Measurements from ENCODE around the gene ITPKB. TPM values are rescaled to one million over a fixed set of nuclear protein-coding genes. Genes with fewer than 3 reads are reported as not detected.

The ITPKB gene
- total RNA-seq, 1 donor from 2014 or later = 44.1 TPM

DNA sequence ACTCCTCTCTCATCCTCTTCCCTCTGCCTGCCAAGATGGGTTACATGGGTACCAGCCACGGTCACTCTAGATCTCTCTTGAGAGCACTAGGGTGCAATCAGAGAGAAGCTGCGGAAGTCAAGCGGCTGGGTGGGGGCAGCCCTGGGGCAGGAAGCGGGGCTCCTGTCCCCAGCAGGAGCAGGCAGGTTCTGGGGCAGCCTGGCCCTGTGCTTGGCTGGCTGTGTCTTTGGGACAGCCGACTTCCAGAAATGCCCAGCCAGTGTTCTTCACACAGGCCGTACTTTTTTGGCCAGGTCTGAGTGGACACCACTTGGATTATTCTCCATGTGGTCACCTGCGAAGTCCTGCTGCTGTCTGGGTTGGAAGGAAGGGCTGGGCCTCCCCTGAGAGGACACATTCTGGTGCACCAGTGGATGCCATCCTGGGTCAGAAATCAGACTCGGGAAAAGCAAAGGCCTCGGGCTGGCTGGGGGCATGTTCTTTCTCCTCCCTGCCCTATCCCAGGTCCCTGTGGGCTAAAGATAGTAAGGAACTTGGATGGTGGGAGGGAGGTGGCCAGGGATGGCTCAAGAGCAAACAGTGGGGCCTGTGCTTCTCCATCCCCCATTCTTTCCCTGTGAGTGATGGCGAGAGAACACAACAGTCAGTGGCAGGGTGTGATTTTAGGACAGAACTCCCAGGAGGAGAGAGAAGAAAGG lies 93.7 kb downstream of the ITPKB start:
- H3K27me3 ChIP-seq = no peaks in the 10 kb centered on the region
- H3K9me3 ChIP-seq = no peaks in the 10 kb centered on the region
- peaks cover 50% of the 10 kb centered on the region for H3K36me3 ChIP-seq
- H3K4me1 ChIP-seq = peaks cover 19% of the 10 kb centered on the region
- ATAC-seq = no peak
- TF ChIP-seq, protein P1, sequence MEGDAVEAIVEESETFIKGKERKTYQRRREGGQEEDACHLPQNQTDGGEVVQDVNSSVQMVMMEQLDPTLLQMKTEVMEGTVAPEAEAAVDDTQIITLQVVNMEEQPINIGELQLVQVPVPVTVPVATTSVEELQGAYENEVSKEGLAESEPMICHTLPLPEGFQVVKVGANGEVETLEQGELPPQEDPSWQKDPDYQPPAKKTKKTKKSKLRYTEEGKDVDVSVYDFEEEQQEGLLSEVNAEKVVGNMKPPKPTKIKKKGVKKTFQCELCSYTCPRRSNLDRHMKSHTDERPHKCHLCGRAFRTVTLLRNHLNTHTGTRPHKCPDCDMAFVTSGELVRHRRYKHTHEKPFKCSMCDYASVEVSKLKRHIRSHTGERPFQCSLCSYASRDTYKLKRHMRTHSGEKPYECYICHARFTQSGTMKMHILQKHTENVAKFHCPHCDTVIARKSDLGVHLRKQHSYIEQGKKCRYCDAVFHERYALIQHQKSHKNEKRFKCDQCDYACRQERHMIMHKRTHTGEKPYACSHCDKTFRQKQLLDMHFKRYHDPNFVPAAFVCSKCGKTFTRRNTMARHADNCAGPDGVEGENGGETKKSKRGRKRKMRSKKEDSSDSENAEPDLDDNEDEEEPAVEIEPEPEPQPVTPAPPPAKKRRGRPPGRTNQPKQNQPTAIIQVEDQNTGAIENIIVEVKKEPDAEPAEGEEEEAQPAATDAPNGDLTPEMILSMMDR (IDR thresholded peaks at IDR 0.05) = no peak
- no peak overlapping the region for H3K4me3 ChIP-seq
- intact Hi-C loops (cut with DNase I) = no loop called here
- no peak for DNase-seq
- no peak overlapping the region for H3K27ac ChIP-seq

DNA sequence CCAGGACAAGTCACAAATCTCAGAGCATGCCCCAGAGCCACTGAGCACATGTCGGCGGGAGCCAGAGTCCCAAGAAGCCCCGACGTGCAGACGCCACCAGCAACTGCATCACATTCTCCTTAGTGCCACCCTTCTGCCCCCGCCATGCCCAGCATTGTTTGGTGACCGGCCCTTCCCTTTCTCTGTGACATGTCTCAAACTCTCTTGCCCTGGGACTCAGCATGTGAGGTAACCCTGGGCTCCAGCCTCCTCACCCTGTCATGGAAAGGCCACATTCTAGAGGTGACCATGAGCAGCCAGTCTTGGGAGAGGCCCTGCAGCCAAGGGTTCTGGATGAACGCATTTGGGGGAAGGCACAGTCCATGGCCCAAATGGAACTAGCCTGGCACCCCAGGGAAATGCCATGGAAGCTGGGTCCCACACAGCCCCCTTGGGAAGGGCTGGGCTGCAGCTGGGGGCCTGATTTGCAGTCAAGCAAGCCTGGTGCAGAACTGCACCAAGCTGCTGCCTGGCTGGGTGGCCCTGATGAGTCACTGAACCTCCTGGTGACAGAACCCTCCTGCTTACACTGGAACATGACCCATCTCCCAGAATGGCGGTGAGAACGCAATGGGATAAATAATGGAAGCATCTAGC lies 94.4 kb downstream of the ITPKB start:
- peaks cover 58% of the 10 kb centered on the region for H3K36me3 ChIP-seq
- ATAC-seq = no peak
- no peaks in the 10 kb centered on the region for H3K9me3 ChIP-seq
- H3K27ac ChIP-seq = peak overlapping the region; percentile 47
- H3K4me3 ChIP-seq = no peak overlapping the region
- H3K27me3 ChIP-seq = no peaks in the 10 kb centered on the region
- intact Hi-C loops (cut with DNase I) = no loop called here
- peaks cover 11% of the 10 kb centered on the region for H3K4me1 ChIP-seq
- DNase-seq = no peak
- TF ChIP-seq, protein P1 (IDR thresholded peaks at IDR 0.05) = no peak

DNA sequence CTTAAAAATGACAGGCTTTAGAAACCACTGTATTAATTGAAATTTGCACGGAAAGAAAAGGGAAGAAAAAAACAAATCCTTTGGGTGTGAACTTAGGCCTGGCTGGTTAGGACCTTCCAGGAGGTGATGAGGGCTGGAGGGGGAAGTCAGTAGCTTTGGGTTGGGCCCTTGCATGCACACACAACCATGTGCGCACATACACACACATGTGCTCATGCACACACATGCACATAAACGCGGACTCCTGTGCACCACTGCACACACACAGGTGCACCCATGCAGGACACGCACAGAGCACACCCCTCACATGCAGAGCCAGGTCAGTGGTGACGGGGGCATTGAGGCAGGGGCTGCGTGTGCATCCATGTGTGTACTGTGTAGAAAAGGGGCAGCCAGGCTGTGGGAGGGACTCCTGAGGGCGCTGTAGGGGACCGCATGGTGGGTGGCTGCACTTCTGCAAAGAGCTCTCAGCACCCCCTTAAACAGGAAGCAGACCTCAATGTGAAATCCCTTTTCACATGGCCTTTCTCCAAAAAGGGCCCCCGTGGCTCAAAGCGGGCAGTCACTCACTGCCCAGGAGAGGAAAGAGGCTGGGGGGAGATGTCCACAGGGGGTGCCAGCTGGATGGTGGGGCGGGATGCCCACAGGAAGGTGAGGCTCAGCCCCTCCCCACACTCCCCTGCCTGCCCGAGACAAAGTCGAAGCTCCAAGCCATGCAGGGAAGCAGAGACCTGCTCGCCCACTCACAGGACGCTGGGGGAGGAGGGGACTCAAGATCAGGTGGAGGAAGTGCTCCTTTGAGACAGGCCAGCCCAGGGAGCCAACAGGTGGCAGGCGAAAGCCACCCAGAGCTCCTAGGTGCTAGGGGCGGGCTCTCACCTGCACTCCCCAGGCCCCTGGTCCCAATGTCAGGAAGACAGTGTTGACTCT lies 95.2 kb downstream of the ITPKB start:
- intact Hi-C loops (cut with DNase I) = no loop called here
- Histone ChIP-seq H3K27me3 (no peaks in the 10 kb centered on the region), H3K4me1 (peaks cover 10% of the 10 kb centered on the region), H3K36me3 (peaks cover 65% of the 10 kb centered on the region), H3K4me3 (no peak overlapping the region), H3K9me3 (no peaks in the 10 kb centered on the region), H3K27ac (peak overlapping the region; percentile 47)
- DNase-seq = no peak
- peak; percentile 65 for ATAC-seq
- TF ChIP-seq, protein P1 (IDR thresholded peaks at IDR 0.05) = no peak

DNA sequence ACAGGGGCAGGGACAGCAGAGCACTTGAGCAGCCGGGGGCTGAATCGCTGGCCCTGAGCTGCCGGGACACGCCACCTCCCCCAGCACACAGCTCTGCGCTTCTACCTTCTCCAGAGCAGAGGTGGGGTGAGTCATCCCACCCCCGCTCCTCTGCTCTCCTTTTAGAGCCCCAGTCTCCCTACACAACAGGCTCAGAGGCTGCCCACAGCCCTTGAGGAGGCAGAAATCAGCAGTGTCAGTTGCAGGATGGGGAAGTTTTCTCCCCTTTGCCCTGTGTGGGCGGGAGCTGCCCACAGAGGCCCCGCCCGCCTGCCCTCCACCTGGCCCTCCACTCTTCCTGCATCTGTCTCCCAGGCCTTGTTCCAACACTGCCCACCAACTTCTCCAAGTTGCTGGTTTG lies 95.9 kb downstream of the ITPKB start:
- H3K27me3 ChIP-seq = no peaks in the 10 kb centered on the region
- TF ChIP-seq, protein P1 (IDR thresholded peaks at IDR 0.05) = no peak
- no peaks in the 10 kb centered on the region for H3K9me3 ChIP-seq
- no peak overlapping the region for H3K4me3 ChIP-seq
- intact Hi-C loops (cut with DNase I) = no loop called here
- no peak overlapping the region for H3K27ac ChIP-seq
- ATAC-seq (peak; percentile 81), DNase-seq (peak; percentile 77)
- H3K4me1 ChIP-seq = peaks cover 10% of the 10 kb centered on the region
- H3K36me3 ChIP-seq = peaks cover 67% of the 10 kb centered on the region

DNA sequence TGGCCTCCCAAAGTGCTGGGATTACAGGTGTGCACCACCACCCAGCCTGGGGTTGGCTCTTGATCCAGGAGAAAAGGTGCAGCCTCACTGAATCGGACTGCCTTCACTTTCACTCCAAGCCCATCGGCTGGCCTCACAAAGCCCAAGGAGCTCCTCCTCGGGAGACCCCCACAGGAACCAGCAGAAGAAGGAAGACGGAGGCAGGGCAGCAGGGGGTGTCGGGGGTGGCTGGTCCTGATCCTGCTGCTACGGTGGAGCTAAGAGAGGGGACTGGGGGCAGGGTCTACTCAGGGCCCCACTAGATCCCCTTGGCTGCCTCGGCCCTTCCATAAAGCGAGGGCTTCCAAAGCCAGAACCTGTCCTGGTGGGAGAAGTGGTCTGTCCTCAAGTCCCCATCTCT lies 96.7 kb downstream of the ITPKB start:
- H3K4me1 ChIP-seq = peaks cover 10% of the 10 kb centered on the region
- H3K27ac ChIP-seq = no peak overlapping the region
- no peak for ATAC-seq
- H3K27me3 ChIP-seq = no peaks in the 10 kb centered on the region
- TF ChIP-seq, protein P1 (IDR thresholded peaks at IDR 0.05) = no peak
- H3K36me3 ChIP-seq = peaks cover 67% of the 10 kb centered on the region
- no peak overlapping the region for H3K4me3 ChIP-seq
- no peaks in the 10 kb centered on the region for H3K9me3 ChIP-seq
- intact Hi-C loops (cut with DNase I) = no loop called here
- no peak for DNase-seq
